Measurements from ENCODE around the gene RPTOR. TPM values are rescaled to one million over a fixed set of nuclear protein-coding genes. Genes with fewer than 3 reads are reported as not detected.
A peak's percentile ranks its signal among the peaks of the same experiment; 100 is the strongest.

RPTOR gene
- total RNA-seq, 2 experiments from 2014 or later, result 48.1 to 87.8 TPM

DNA sequence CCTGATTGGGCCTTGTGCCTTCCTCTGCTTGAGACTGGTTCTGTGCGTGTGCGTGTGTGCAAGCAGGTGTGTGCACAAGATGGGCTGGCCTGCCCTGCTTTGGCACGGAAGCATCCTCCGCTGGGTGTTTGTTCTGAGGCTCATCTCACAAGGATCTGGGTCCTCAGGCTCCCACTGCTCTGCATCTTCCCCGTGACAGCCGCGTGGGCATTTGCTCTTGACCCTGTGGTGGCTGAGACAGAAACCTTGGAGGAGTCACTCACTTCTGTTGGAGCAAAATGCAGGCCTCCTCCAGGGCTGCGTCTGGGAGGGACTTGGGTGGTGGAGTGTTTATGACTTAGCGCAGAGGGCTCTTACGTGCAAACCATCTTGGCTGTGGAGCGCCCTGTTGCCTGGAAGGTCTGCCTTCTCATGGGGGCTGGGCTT, 119.2 kb downstream of the RPTOR start:
- no TSS peak for BruUV-seq (replicated peaks)
- no peak for DNase-seq (ENCODE audit: low spot score)
- Histone ChIP-seq H3K4me2 (ENCODE audit: low read length) (peak overlapping the region; percentile 67; the same call in 1 of the 2 replicates), H3K9me2 (ENCODE audit: insufficient read depth, low read length) (no peaks in the 10 kb centered on the region), H3K4me3 (ENCODE audit: low read depth, low read length, poor library complexity, severe bottlenecking) (no peak overlapping the region), H3K4me1 (ENCODE audit: insufficient read depth, low read length, poor library complexity, severe bottlenecking) (peaks cover 48% of the 10 kb centered on the region), H3K79me2 (ENCODE audit: insufficient read depth, low read depth, low read length) (peaks cover 34% of the 10 kb centered on the region; the same call in 1 of the 2 replicates), H3K27ac (ENCODE audit: low read depth, low read length, poor library complexity, severe bottlenecking) (no peak overlapping the region), H4K20me1 (ENCODE audit: insufficient read depth, low read length) (no peaks in the 10 kb centered on the region), H3K9me3 (ENCODE audit: low read length) (0 out of 2 replicates have a peak, but pooled peaks cover 6% of the 10 kb centered on the region), H2AFZ (ENCODE audit: low read length) (no peak overlapping the region), H3K36me3 (ENCODE audit: insufficient read depth, low read length) (peaks cover 14% of the 10 kb centered on the region)
- CTCF ChIA-PET (ENCODE audit: unreplicated experiment), result no interaction called here
- intact Hi-C loops (cut with micrococcal nuclease; ENCODE audit: unreplicated experiment), result no loop called here
- POLR2A ChIA-PET, result no interaction called here
- TF ChIP-seq, protein P1, sequence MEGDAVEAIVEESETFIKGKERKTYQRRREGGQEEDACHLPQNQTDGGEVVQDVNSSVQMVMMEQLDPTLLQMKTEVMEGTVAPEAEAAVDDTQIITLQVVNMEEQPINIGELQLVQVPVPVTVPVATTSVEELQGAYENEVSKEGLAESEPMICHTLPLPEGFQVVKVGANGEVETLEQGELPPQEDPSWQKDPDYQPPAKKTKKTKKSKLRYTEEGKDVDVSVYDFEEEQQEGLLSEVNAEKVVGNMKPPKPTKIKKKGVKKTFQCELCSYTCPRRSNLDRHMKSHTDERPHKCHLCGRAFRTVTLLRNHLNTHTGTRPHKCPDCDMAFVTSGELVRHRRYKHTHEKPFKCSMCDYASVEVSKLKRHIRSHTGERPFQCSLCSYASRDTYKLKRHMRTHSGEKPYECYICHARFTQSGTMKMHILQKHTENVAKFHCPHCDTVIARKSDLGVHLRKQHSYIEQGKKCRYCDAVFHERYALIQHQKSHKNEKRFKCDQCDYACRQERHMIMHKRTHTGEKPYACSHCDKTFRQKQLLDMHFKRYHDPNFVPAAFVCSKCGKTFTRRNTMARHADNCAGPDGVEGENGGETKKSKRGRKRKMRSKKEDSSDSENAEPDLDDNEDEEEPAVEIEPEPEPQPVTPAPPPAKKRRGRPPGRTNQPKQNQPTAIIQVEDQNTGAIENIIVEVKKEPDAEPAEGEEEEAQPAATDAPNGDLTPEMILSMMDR (conservative IDR thresholded peaks at IDR 0.05; ENCODE audit: low read length), result no peak
- no peak for TF ChIP-seq EZH2phosphoT487 (IDR thresholded peaks at IDR 0.05; ENCODE audit: borderline replicate concordance, low read depth, low read length)

DNA sequence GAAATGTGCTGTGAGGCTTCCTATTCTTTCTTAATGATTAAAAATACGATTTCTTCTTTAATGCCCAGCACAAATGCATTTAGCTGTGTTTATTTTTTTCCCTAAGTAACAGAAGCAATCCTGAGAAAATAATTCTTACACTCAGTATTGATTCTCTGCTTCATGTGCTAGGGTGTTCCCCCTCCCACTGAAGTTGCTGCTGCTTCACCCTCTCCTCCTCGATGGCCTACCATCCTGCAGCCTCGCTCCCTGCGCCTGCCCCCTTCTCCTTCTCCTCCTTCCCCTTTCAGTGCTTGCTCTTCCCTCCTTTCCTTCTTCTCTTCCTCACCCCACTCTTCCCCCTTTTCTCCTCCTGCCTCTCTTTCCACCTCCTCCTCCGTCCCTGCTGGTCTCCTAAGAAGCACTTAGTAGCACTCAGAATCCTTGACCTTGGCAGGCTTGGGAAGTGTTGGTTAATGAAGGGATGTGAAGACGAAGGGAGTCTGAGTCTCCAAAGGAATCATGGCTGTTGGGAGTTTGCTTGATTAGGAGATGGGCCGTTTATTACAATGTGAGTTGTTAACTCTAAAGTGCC, 119.7 kb downstream of the RPTOR start:
- H3K27ac ChIP-seq (ENCODE audit: low read depth, low read length, poor library complexity, severe bottlenecking), result peak overlapping the region; percentile 7
- H4K20me1 ChIP-seq (ENCODE audit: insufficient read depth, low read length), result no peaks in the 10 kb centered on the region
- H3K4me2 ChIP-seq (ENCODE audit: low read length), result peak overlapping the region; percentile 67
- ChIA-PET POLR2A (interaction anchor here (0.6 kb wide), 1 partner anchor 111 kb away, joined by 3 read pairs; no protein-coding TSS in a partner anchor), CTCF (ENCODE audit: unreplicated experiment) (no interaction called here)
- H3K4me1 ChIP-seq (ENCODE audit: insufficient read depth, low read length, poor library complexity, severe bottlenecking), result peaks cover 48% of the 10 kb centered on the region
- no peak for DNase-seq (ENCODE audit: low spot score)
- no TSS peak for BruUV-seq (replicated peaks)
- intact Hi-C loops (cut with micrococcal nuclease; ENCODE audit: unreplicated experiment), result no loop called here
- H3K79me2 ChIP-seq (ENCODE audit: insufficient read depth, low read depth, low read length), result peaks cover 34% of the 10 kb centered on the region; the same call in 1 of the 2 replicates
- no peaks in the 10 kb centered on the region for H3K9me2 ChIP-seq (ENCODE audit: insufficient read depth, low read length)
- peaks cover 14% of the 10 kb centered on the region for H3K36me3 ChIP-seq (ENCODE audit: insufficient read depth, low read length)
- no peak overlapping the region for H2AFZ ChIP-seq (ENCODE audit: low read length)
- H3K4me3 ChIP-seq (ENCODE audit: low read depth, low read length, poor library complexity, severe bottlenecking), result no peak overlapping the region
- TF ChIP-seq EZH2phosphoT487 (IDR thresholded peaks at IDR 0.05; ENCODE audit: borderline replicate concordance, low read depth, low read length), result no peak
- TF ChIP-seq, protein P1 (conservative IDR thresholded peaks at IDR 0.05; ENCODE audit: low read length), result no peak
- H3K9me3 ChIP-seq (ENCODE audit: low read length), result 0 out of 2 replicates have a peak, but pooled peaks cover 6% of the 10 kb centered on the region

DNA sequence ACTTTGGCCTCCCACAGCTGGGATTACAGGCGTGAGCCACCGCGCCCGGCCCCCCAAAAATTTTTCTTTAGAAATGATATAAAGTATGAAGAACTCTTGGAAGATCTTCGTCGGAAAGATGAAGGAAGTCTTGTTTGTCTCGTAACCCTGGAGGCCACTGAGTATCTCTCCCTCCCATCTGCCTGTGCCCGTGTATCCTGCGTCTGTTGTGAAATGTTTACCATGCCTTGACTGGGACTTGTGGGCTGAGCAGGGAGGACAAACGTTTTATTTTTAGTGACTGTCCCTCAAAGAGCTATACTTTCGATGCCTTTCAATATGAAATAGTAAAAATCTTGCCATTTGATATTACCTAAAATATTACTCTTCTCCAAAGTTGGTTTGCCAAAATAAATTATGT, 121.2 kb downstream of the RPTOR start:
- Histone ChIP-seq H4K20me1 (ENCODE audit: insufficient read depth, low read length) (no peaks in the 10 kb centered on the region), H3K9me2 (ENCODE audit: insufficient read depth, low read length) (no peaks in the 10 kb centered on the region), H3K9me3 (ENCODE audit: low read length) (0 out of 2 replicates have a peak, but pooled peaks cover 6% of the 10 kb centered on the region), H3K4me3 (ENCODE audit: low read depth, low read length, poor library complexity, severe bottlenecking) (no peak overlapping the region), H3K27ac (ENCODE audit: low read depth, low read length, poor library complexity, severe bottlenecking) (no peak overlapping the region), H2AFZ (ENCODE audit: low read length) (no peak overlapping the region), H3K36me3 (ENCODE audit: insufficient read depth, low read length) (peaks cover 14% of the 10 kb centered on the region), H3K79me2 (ENCODE audit: insufficient read depth, low read depth, low read length) (peaks cover 34% of the 10 kb centered on the region; the same call in 1 of the 2 replicates), H3K4me1 (ENCODE audit: insufficient read depth, low read length, poor library complexity, severe bottlenecking) (peaks cover 48% of the 10 kb centered on the region), H3K4me2 (ENCODE audit: low read length) (peak overlapping the region; percentile 67)
- BruUV-seq (replicated peaks), result no TSS peak
- intact Hi-C loops (cut with micrococcal nuclease; ENCODE audit: unreplicated experiment), result loop anchor here (5.0 kb wide), 1 partner anchor 72 kb away; no protein-coding TSS in a partner anchor
- ChIA-PET CTCF (ENCODE audit: unreplicated experiment) (no interaction called here), POLR2A (no interaction called here)
- TF ChIP-seq EZH2phosphoT487 (IDR thresholded peaks at IDR 0.05; ENCODE audit: borderline replicate concordance, low read depth, low read length), result no peak
- TF ChIP-seq, protein P1 (conservative IDR thresholded peaks at IDR 0.05; ENCODE audit: low read length), result no peak
- no peak for DNase-seq (ENCODE audit: low spot score)

Data from OCI-LY7 (cell line).